Measurements from ENCODE around the gene FER.

FER gene

GRCh38 chr5:108743846-108744245 is 3.9 kb upstream of the FER start:
- no peaks in the 10 kb centered on the region; the same call in 1 of the 2 replicates for H3K36me3 ChIP-seq (ENCODE audit: control insufficient read depth, low read length)
- TF ChIP-seq, protein P1, sequence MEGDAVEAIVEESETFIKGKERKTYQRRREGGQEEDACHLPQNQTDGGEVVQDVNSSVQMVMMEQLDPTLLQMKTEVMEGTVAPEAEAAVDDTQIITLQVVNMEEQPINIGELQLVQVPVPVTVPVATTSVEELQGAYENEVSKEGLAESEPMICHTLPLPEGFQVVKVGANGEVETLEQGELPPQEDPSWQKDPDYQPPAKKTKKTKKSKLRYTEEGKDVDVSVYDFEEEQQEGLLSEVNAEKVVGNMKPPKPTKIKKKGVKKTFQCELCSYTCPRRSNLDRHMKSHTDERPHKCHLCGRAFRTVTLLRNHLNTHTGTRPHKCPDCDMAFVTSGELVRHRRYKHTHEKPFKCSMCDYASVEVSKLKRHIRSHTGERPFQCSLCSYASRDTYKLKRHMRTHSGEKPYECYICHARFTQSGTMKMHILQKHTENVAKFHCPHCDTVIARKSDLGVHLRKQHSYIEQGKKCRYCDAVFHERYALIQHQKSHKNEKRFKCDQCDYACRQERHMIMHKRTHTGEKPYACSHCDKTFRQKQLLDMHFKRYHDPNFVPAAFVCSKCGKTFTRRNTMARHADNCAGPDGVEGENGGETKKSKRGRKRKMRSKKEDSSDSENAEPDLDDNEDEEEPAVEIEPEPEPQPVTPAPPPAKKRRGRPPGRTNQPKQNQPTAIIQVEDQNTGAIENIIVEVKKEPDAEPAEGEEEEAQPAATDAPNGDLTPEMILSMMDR (IDR thresholded peaks at IDR 0.05; ENCODE audit: low read depth, low read length, poor library complexity, severe bottlenecking): no peak
- no peak for TF ChIP-seq EZH2phosphoT487 (IDR thresholded peaks at IDR 0.05; ENCODE audit: borderline replicate concordance, low read length)
- H3K4me2 ChIP-seq (ENCODE audit: low read length): no peak overlapping the region
- H3K27me3 ChIP-seq (ENCODE audit: control insufficient read depth, low read length): no peaks in the 10 kb centered on the region
- no peaks in the 10 kb centered on the region for H3K9me2 ChIP-seq (replicated peaks; ENCODE audit: control insufficient read depth, low read length)
- peaks cover 2% of the 10 kb centered on the region; the same call in 1 of the 2 replicates for H3K79me2 ChIP-seq (ENCODE audit: control insufficient read depth, low read length)
- H3K27ac ChIP-seq (ENCODE audit: low read depth, low read length): no peak overlapping the region
- no peak overlapping the region for H3K4me3 ChIP-seq (ENCODE audit: low read length)
- H3F3A ChIP-seq (ENCODE audit: control insufficient read depth, insufficient read depth): no peaks in the 10 kb centered on the region
- H3K9me3 ChIP-seq (ENCODE audit: control insufficient read depth, insufficient read depth, low read length): no peaks in the 10 kb centered on the region
- H4K20me1 ChIP-seq (ENCODE audit: control insufficient read depth, insufficient read depth, low read depth, low read length): no peaks in the 10 kb centered on the region
- H3K4me1 ChIP-seq (ENCODE audit: control insufficient read depth, low read length): no peaks in the 10 kb centered on the region; the same call in 1 of the 2 replicates

GRCh38 chr5:108747111-108747773 is 455 bp upstream of the FER start:
- H3F3A ChIP-seq (ENCODE audit: control insufficient read depth, insufficient read depth): peaks cover 4% of the 10 kb centered on the region; the same call in 1 of the 2 replicates
- no peaks in the 10 kb centered on the region for H3K9me3 ChIP-seq (ENCODE audit: control insufficient read depth, insufficient read depth, low read length)
- peaks cover 2% of the 10 kb centered on the region; the same call in 1 of the 2 replicates for H3K79me2 ChIP-seq (ENCODE audit: control insufficient read depth, low read length)
- H3K27ac ChIP-seq (ENCODE audit: low read depth, low read length): no peak overlapping the region
- TF ChIP-seq EZH2phosphoT487 (IDR thresholded peaks at IDR 0.05; ENCODE audit: borderline replicate concordance, low read length): no peak
- TF ChIP-seq, protein P1 (IDR thresholded peaks at IDR 0.05; ENCODE audit: low read depth, low read length, poor library complexity, severe bottlenecking): no peak
- H3K27me3 ChIP-seq (ENCODE audit: control insufficient read depth, low read length): no peaks in the 10 kb centered on the region
- H3K4me3 ChIP-seq (ENCODE audit: low read length): peak overlapping the region; percentile 94
- H4K20me1 ChIP-seq (ENCODE audit: control insufficient read depth, insufficient read depth, low read depth, low read length): no peaks in the 10 kb centered on the region
- no peaks in the 10 kb centered on the region; the same call in 1 of the 2 replicates for H3K36me3 ChIP-seq (ENCODE audit: control insufficient read depth, low read length)
- H3K4me1 ChIP-seq (ENCODE audit: control insufficient read depth, low read length): peaks cover 11% of the 10 kb centered on the region
- no peaks in the 10 kb centered on the region for H3K9me2 ChIP-seq (replicated peaks; ENCODE audit: control insufficient read depth, low read length)
- H3K4me2 ChIP-seq (ENCODE audit: low read length): peak overlapping the region; percentile 72

- Histone ChIP-seq H3K36me3 (ENCODE audit: control insufficient read depth, low read length) (no peaks in the 10 kb centered on the region; the same call in 1 of the 2 replicates), H3K4me1 (ENCODE audit: control insufficient read depth, low read length) (peaks cover 13% of the 10 kb centered on the region), H3K9me2 (replicated peaks; ENCODE audit: control insufficient read depth, low read length) (no peaks in the 10 kb centered on the region), H3K9me3 (ENCODE audit: control insufficient read depth, insufficient read depth, low read length) (no peaks in the 10 kb centered on the region), H3K27me3 (ENCODE audit: control insufficient read depth, low read length) (no peaks in the 10 kb centered on the region), H3K4me3 (ENCODE audit: low read length) (peak overlapping the region; percentile 94), H3K27ac (ENCODE audit: low read depth, low read length) (peak overlapping the region; percentile 52), H4K20me1 (ENCODE audit: control insufficient read depth, insufficient read depth, low read depth, low read length) (no peaks in the 10 kb centered on the region), H3K4me2 (ENCODE audit: low read length) (peak overlapping the region; percentile 89), H3F3A (ENCODE audit: control insufficient read depth, insufficient read depth) (peaks cover 4% of the 10 kb centered on the region; the same call in 1 of the 2 replicates), H3K79me2 (ENCODE audit: control insufficient read depth, low read length) (peaks cover 2% of the 10 kb centered on the region; the same call in 1 of the 2 replicates)
- TF ChIP-seq, protein P1 (IDR thresholded peaks at IDR 0.05; ENCODE audit: low read depth, low read length, poor library complexity, severe bottlenecking): peak; percentile 39
- TF ChIP-seq EZH2phosphoT487 (IDR thresholded peaks at IDR 0.05; ENCODE audit: borderline replicate concordance, low read length): no peak
Observed at GRCh38 chr5:108748401-108749127, 867 bp downstream of the FER start.
